HL-60 (cell line): ENCODE results near the gene HOXD11.

ENCODE experiments used
- DNase-seq, 2 experiments: peaks; one replicate each; pipeline ENCODE4 v3.0.0-alpha.2; 2010 to 2020; ENCODE audit warnings: low read depth in 1 of 2, low spot score in 1 of 2
- H3K27ac ChIP-seq: fragments of 250-450 bp; sonication (Bioruptor Pico); replicated peaks from 2 replicates; pipeline ENCODE4 v1.5.1; 2020; ENCODE audit warnings: mild to moderate bottlenecking, moderate library complexity
- H3K27me3 ChIP-seq: fragments of 250-450 bp; sonication (Bioruptor Pico); 2 replicates; pipeline ENCODE4 v1.5.1; 2021; ENCODE audit warnings: mild to moderate bottlenecking, moderate library complexity; ENCODE audit not compliant: insufficient read depth, poor library complexity, severe bottlenecking
- H3K4me3 ChIP-seq: replicated peaks from 2 replicates; pipeline ENCODE4 v1.5.1; 2011; ENCODE audit warnings: mild to moderate bottlenecking, control low read depth, low read length; ENCODE audit not compliant: insufficient read depth
- CTCF ChIP-seq: IDR thresholded peaks from one replicate; pipeline ENCODE4 v1.5.1; 2011; ENCODE audit warnings: low read length, control low read depth, inconsistent platforms; ENCODE audit not compliant: insufficient read depth
- GABPA ChIP-seq: IDR thresholded peaks from 2 replicates; pipeline ENCODE4 v1.6.1; 2012; ENCODE audit warnings: low read depth
- POLR2AphosphoS5 ChIP-seq: IDR thresholded peaks from 2 replicates; pipeline ENCODE4 v1.6.1; 2012; ENCODE audit warnings: low read depth
- REST ChIP-seq: IDR thresholded peaks from 2 replicates; pipeline ENCODE4 v1.6.1; 2012; ENCODE audit warnings: low read depth; ENCODE audit not compliant: insufficient replicate concordance
- SPI1 ChIP-seq: IDR thresholded peaks from 2 replicates; pipeline ENCODE4 v1.6.1; 2012; ENCODE audit warnings: low read depth, mild to moderate bottlenecking, borderline replicate concordance

Gene HOXD11

GRCh38 chr2:176136374-176137251 is 29.5 kb downstream of the HOXD11 start:
- Histone ChIP-seq H3K27me3 (peaks cover 82% of the 10 kb centered on the region), H3K4me3 (peak overlapping the region; percentile 34)
- DNase-seq: no peak

GRCh38 chr2:176137252-176137580 is 30.1 kb downstream of the HOXD11 start:
- Histone ChIP-seq H3K4me3 (no peak overlapping the region), H3K27me3 (peaks cover 81% of the 10 kb centered on the region), H3K27ac (no peak overlapping the region)
- no peak for DNase-seq
- TF ChIP-seq CTCF: no peak
- TF ChIP-seq POLR2AphosphoS5: no peak
- TF ChIP-seq REST: no peak
- no peak for TF ChIP-seq GABPA
- TF ChIP-seq SPI1: no peak

More at GRCh38 chr2:176136374-176137251, 29.5 kb downstream of the HOXD11 start:
- TF ChIP-seq SPI1: no peak
- no peak for TF ChIP-seq POLR2AphosphoS5
- TF ChIP-seq REST: no peak
- TF ChIP-seq GABPA: no peak
- TF ChIP-seq CTCF: no peak
- no peak overlapping the region for H3K27ac ChIP-seq

GRCh38 chr2:176137906-176138305 is 30.8 kb downstream of the HOXD11 start:
- peaks cover 74% of the 10 kb centered on the region for H3K27me3 ChIP-seq
- no peak for DNase-seq
- no peak overlapping the region for H3K4me3 ChIP-seq
- TF ChIP-seq REST: no peak
- TF ChIP-seq POLR2AphosphoS5: no peak
- TF ChIP-seq CTCF: no peak
- no peak for TF ChIP-seq GABPA
- TF ChIP-seq SPI1: no peak
- no peak overlapping the region for H3K27ac ChIP-seq
